DOHH2 (cell line): ENCODE results near the gene TRABD.

Experiments used
- CTCF ChIP-seq: fragments of 200-600 bp; sonication (generic); IDR thresholded peaks from one replicate; pipeline ENCODE4 v1.5.1; 2014; ENCODE audit warnings: antibody characterized with exemption, mild to moderate bottlenecking, low read depth, low read length; ENCODE audit not compliant: poor library complexity, severe bottlenecking
- EZH2phosphoT487 ChIP-seq: fragments of 200-600 bp; sonication (generic); IDR thresholded peaks from 2 replicates; pipeline ENCODE4 v1.6.1; 2017; ENCODE audit warnings: borderline replicate concordance, mild to moderate bottlenecking, antibody characterized with exemption, low read length, moderate library complexity, mixed read lengths

DNA sequence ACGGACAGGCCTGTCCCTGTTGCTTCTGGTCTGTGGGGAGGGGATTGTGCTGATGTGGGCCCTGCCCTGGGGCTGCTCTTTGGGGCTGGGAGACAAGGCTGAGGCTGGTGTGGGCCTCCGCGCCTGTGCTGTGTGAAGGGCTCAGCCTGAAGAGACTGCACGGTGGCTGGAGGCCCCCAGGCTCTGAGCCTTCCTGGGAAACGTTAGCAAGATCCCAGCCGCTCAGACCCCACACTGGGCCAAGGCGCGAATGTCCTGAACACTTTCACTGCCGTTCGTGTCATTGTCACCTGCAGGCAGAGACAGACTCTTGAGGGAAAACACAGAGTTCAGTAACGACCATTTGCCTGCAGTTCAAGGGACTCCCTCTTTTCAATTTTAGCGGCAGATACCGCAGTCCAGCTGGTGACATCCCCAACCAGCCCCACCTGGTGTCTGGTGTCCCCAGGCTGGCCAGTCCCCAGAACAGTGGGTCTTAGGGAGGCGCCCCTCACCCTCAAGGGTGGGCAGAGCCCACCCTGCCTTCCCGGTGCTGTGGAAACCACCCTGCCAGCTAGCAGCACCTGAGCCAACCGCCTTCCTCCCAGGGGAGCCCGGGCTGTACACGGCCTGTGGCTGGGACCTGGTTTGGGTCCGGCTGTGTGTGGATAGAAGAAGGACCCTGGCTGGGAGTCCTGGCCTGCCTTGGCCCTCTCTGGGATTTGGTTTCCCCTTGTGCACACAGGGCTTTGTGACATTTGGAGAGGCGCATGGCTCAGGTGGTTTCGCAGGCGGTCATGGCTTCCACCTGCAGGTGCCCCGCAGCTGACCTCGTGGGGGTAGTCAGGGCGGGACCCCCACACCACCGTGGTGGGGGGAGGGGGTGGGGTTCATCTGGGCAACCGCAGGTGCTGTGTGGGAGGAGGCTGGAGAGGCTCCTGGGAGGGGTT is 9.5 kb upstream of the TRABD start:
- TF ChIP-seq CTCF (no peak), EZH2phosphoT487 (no peak)
